Epithelial cell of umbilical artery (primary cell): ENCODE results near the gene RNFT2. TPM values are rescaled to one million over a fixed set of nuclear protein-coding genes. Genes with fewer than 3 reads are reported as not detected.

Experiments
- total RNA-seq: library from RNA; depleted of rRNA; stranded (reverse); fragments of >200 nt; gene quantifications from 2 replicates; pipeline ENCODE4 v1.2.3, GENCODE V29; 2014

Gene RNFT2
- 1.3 and 4.9 TPM in 2 replicates for total RNA-seq

GRCh38 chr12:116737774-116738657 lies at the start of gene RNFT2, which contains the start of gene SPRING1:
Gene RNFT2 (plus strand): TSS chr12:116738315. CDS start chr12:116740498, 2,183 bp downstream.
Gene SPRING1 (minus strand): TSS chr12:116738069. CDS start chr12:116737900, 169 bp downstream.

GRCh38 chr12:116881325-116881876 lies 143.3 kb downstream of the RNFT2 start, which contains the start of gene HRK:
Gene HRK (minus strand): TSS chr12:116881441. CDS start chr12:116881307, 134 bp downstream.

Other genes with a start within 250 kb of the RNFT2 start
- 0.32 TPM in 1 of 2 replicates, not detected in the other for gene MAP1LC3B2, start 178.9 kb upstream of the RNFT2 start, total RNA-seq
- 25.7 and 29.9 TPM in 2 replicates for gene SPRING1, start 246 bp upstream of the RNFT2 start, total RNA-seq
- not detected in 2 replicates for gene HRK, start 143.1 kb downstream of the RNFT2 start, total RNA-seq
- gene FBXW8, start 172.6 kb downstream of the RNFT2 start, total RNA-seq, result 8.4 and 15.0 TPM in 2 replicates